GM12872 (cell line): ENCODE data around the gene SH2D5.
A peak's percentile ranks its signal among the peaks of the same experiment; 100 is the strongest.

Experiments
- CTCF ChIP-seq: IDR thresholded peaks from 3 replicates; pipeline ENCODE4 v1.5.1; 2011; ENCODE audit warnings: low read depth, mild to moderate bottlenecking, low read length, moderate library complexity; ENCODE audit not compliant: insufficient read depth

The SH2D5 gene

GRCh38 chr1:20708891-20709290, 23.6 kb downstream of the SH2D5 start:
- no peak for TF ChIP-seq CTCF

- TF ChIP-seq CTCF = no peak
Measured at GRCh38 chr1:20708057-20708456, 24.4 kb downstream of the SH2D5 start.

GRCh38 chr1:20706841-20707240, 25.7 kb downstream of the SH2D5 start:
- TF ChIP-seq CTCF = no peak

GRCh38 chr1:20705203-20705755, 27.2 kb downstream of the SH2D5 start:
- no peak for TF ChIP-seq CTCF

GRCh38 chr1:20704390-20705202, 27.9 kb downstream of the SH2D5 start:
- no peak for TF ChIP-seq CTCF

GRCh38 chr1:20703124-20703756, 29.3 kb downstream of the SH2D5 start:
- no peak for TF ChIP-seq CTCF

GRCh38 chr1:20702416-20702815, 30.1 kb downstream of the SH2D5 start:
- peak; percentile 52 for TF ChIP-seq CTCF
